PFSK-1 (cell line): Measurements from ENCODE around the gene ERBB2.

Experiments used
- POLR2AphosphoS5 ChIP-seq: IDR thresholded peaks from 2 replicates; pipeline ENCODE4 v1.6.1; 2012; ENCODE audit warnings: low read depth, mild to moderate bottlenecking, control low read depth, low read length, moderate library complexity
- SIN3A ChIP-seq: IDR thresholded peaks from 2 replicates; pipeline ENCODE4 v1.6.1; 2012; ENCODE audit warnings: mild to moderate bottlenecking, low read length, moderate library complexity, borderline replicate concordance; ENCODE audit not compliant: insufficient read depth
- TAF1 ChIP-seq: IDR thresholded peaks from 2 replicates; pipeline ENCODE4 v1.6.1; 2012; ENCODE audit warnings: low read length, control low read depth, borderline replicate concordance; ENCODE audit not compliant: insufficient read depth

- TF ChIP-seq TAF1 (no peak), SIN3A (no peak), POLR2AphosphoS5 (no peak)
Measured at GRCh38 chr17:39752241-39752881, 52.5 kb downstream of the ERBB2 start.
